H1 (cell line): ENCODE data around the gene ENPP6. TPM values are rescaled to one million over a fixed set of nuclear protein-coding genes. Genes with fewer than 3 reads are reported as not detected.

Experiments used
- CTCF ChIA-PET: fragments of 300-600 bp; sonication (Branson Sonifier 250); formaldehyde crosslinking; loops from one replicate; lab custom pipeline; 2021; ENCODE audit not compliant: partially characterized antibody; lab: Charles Lee
- POLR2A ChIA-PET: fragments of 300-600 bp; sonication (Branson Sonifier 250); formaldehyde crosslinking; loops from one replicate; lab custom pipeline; 2021; ENCODE audit warnings: inconsistent platforms; ENCODE audit not compliant: partially characterized antibody; lab: Charles Lee
- DNase-seq, 2 experiments: peaks; one replicate each; pipeline versions ENCODE4 v3.0.0 to v3.0.0-alpha.2; 2010 to 2022; ENCODE audit warnings: low spot score in 2 of 2, low read depth in 1 of 2, mixed read lengths in 1 of 2
- FAIRE-seq: peaks from 2 replicates; lab custom pipeline; 2011; peaks lifted over from hg19 to GRCh38; lab: Jason Lieb, UNC
- H2AFZ ChIP-seq: 2 replicates; pipeline ENCODE4 v1.8.1; 2012; ENCODE audit warnings: low read length, inconsistent platforms
- H2AK5ac ChIP-seq: 2 replicates; pipeline ENCODE4 v1.6.1; 2013; ENCODE audit warnings: low read depth, low read length
- H2BK120ac ChIP-seq: replicated peaks from 2 replicates; pipeline ENCODE3; 2013; ENCODE audit warnings: low read depth, low read length, inconsistent platforms
- H2BK12ac ChIP-seq: 2 replicates; pipeline ENCODE4 v1.6.1; 2013; ENCODE audit warnings: low read depth, low read length
- H2BK15ac ChIP-seq: 2 replicates; pipeline ENCODE4 v1.6.1; 2013; ENCODE audit warnings: low read length
- H2BK20ac ChIP-seq: 2 replicates; pipeline ENCODE4 v1.6.1; 2013; ENCODE audit warnings: low read length
- H2BK5ac ChIP-seq: 2 replicates; pipeline ENCODE4 v1.6.1; 2013; ENCODE audit warnings: low read depth, low read length
- H3K14ac ChIP-seq: 2 replicates; pipeline ENCODE4 v1.6.1; 2013; ENCODE audit warnings: inconsistent platforms; ENCODE audit not compliant: insufficient read length
- H3K18ac ChIP-seq: 2 replicates; pipeline ENCODE4 v1.6.1; 2013; ENCODE audit warnings: low read length; ENCODE audit errors: extremely low read depth
- H3K23ac ChIP-seq: 2 replicates; pipeline ENCODE4 v1.6.1; 2013; ENCODE audit warnings: inconsistent platforms; ENCODE audit not compliant: insufficient read length
- H3K23me2 ChIP-seq: 2 replicates; pipeline ENCODE4 v1.6.1; 2013; ENCODE audit warnings: low read depth, low read length
- H3K27ac ChIP-seq: 2 replicates; pipeline ENCODE4 v1.6.1; 2011; ENCODE audit warnings: low read depth, low read length, inconsistent platforms
- H3K27me3 ChIP-seq, 4 experiments: replicated peaks in 1 of 4; 1 replicate in 1 of 4; 2 replicates in 3 of 4; pipeline versions ENCODE4 v1.6.1 to v1.8.1; 2011 to 2013; ENCODE audit warnings: low read length in 3 of 4, mild to moderate bottlenecking in 3 of 4, inconsistent platforms in 2 of 4, mixed read lengths in 2 of 4, moderate library complexity in 1 of 4; ENCODE audit not compliant: control insufficient read depth in 3 of 4, insufficient read depth in 3 of 4; ENCODE audit errors: extremely low read depth in 1 of 4
- H3K36me3 ChIP-seq, 4 experiments: 2 replicates each; pipeline versions ENCODE4 v1.6.1 to v1.8.1; 2011 to 2013; ENCODE audit warnings: mild to moderate bottlenecking in 4 of 4, low read length in 3 of 4, moderate library complexity in 2 of 4, control low read depth in 1 of 4, inconsistent platforms in 1 of 4; ENCODE audit not compliant: insufficient read depth in 4 of 4, control insufficient read depth in 2 of 4
- H3K4ac ChIP-seq: replicated peaks from 2 replicates; pipeline ENCODE3; 2013; ENCODE audit warnings: low read length, low read depth, mixed read lengths, inconsistent platforms; ENCODE audit not compliant: insufficient read length
- H3K4me1 ChIP-seq, 4 experiments: replicated peaks in 1 of 4; 1 replicate in 1 of 4; 2 replicates in 3 of 4; pipeline versions ENCODE4 v1.6.1 to v1.8.1; 2011 to 2013; ENCODE audit warnings: low read length in 3 of 4, inconsistent platforms in 2 of 4, mixed read lengths in 1 of 4; ENCODE audit not compliant: insufficient read depth in 4 of 4, control insufficient read depth in 3 of 4
- H3K4me2 ChIP-seq, 2 experiments: 2 replicates each; pipeline versions ENCODE4 v1.6.1 to v1.8.1; 2011 to 2013; ENCODE audit warnings: low read depth in 2 of 2, low read length in 2 of 2, control low read depth in 1 of 2, inconsistent platforms in 1 of 2, mild to moderate bottlenecking in 1 of 2; ENCODE audit not compliant: insufficient read depth in 1 of 2
- H3K4me3 ChIP-seq, 4 experiments: fragments of 200-600, 300-600 bp in 1 of 4; sonication (generic), shearing (Covaris generic), sonication (Bioruptor Twin) in 1 of 4; 2 replicates each; pipeline versions ENCODE4 v1.5.1 to v1.8.1; 2011 to 2016; ENCODE audit warnings: low read length in 4 of 4, low read depth in 3 of 4, control low read depth in 2 of 4, inconsistent platforms in 2 of 4, mild to moderate bottlenecking in 2 of 4, mixed read lengths in 1 of 4, moderate library complexity in 1 of 4; ENCODE audit not compliant: insufficient read depth in 2 of 4; ENCODE audit errors: extremely low read depth in 1 of 4
- H3K56ac ChIP-seq: replicated peaks from 2 replicates; pipeline ENCODE3; 2013; ENCODE audit warnings: low read depth, mild to moderate bottlenecking, mixed read lengths, low read length, inconsistent platforms; ENCODE audit not compliant: insufficient read length
- H3K79me1 ChIP-seq: 2 replicates; pipeline ENCODE4 v1.6.1; 2013; ENCODE audit warnings: low read depth, low read length, control low read depth
- H3K79me2 ChIP-seq, 2 experiments: 2 replicates each; pipeline versions ENCODE4 v1.6.1 to v1.8.1; 2012 to 2013; ENCODE audit warnings: low read length in 2 of 2, mild to moderate bottlenecking in 2 of 2, inconsistent platforms in 1 of 2; ENCODE audit not compliant: insufficient read depth in 2 of 2, control insufficient read depth in 1 of 2
- H3K9ac ChIP-seq, 4 experiments: replicated peaks in 1 of 4; 1 replicate in 1 of 4; 2 replicates in 3 of 4; pipeline versions ENCODE4 v1.6.1 to v1.8.1; 2011 to 2013; ENCODE audit warnings: low read depth in 3 of 4, low read length in 3 of 4, control low read depth in 2 of 4, mild to moderate bottlenecking in 2 of 4, moderate library complexity in 2 of 4, inconsistent platforms in 1 of 4; ENCODE audit errors: extremely low read depth in 1 of 4
- H3K9me3 ChIP-seq, 2 experiments: 2 replicates each; pipeline versions ENCODE4 v1.6.1 to v1.8.1; 2012 to 2013; ENCODE audit warnings: mild to moderate bottlenecking in 2 of 2, moderate library complexity in 2 of 2, control low read depth in 1 of 2, inconsistent platforms in 1 of 2, low read depth in 1 of 2, low read length in 1 of 2, mixed read lengths in 1 of 2; ENCODE audit not compliant: insufficient read depth in 2 of 2
- H4K20me1 ChIP-seq, 2 experiments: replicated peaks in 1 of 2; 2 replicates each; pipeline versions ENCODE3 to v1.8.1; 2011 to 2013; ENCODE audit warnings: inconsistent platforms in 2 of 2, low read length in 2 of 2, mild to moderate bottlenecking in 1 of 2; ENCODE audit not compliant: insufficient read depth in 2 of 2, control insufficient read depth in 1 of 2
- H4K5ac ChIP-seq: 2 replicates; pipeline ENCODE4 v1.6.1; 2013; ENCODE audit warnings: low read length, low read depth, mixed read lengths, inconsistent platforms; ENCODE audit not compliant: insufficient read length
- H4K8ac ChIP-seq: 2 replicates; pipeline ENCODE4 v1.8.0; 2013; ENCODE audit warnings: mild to moderate bottlenecking, moderate library complexity, low read length, inconsistent platforms; ENCODE audit not compliant: insufficient read depth; ENCODE audit errors: extremely low read depth
- H4K91ac ChIP-seq: replicated peaks from 2 replicates; pipeline ENCODE3; 2013; ENCODE audit warnings: low read length, mixed read lengths, inconsistent platforms; ENCODE audit not compliant: insufficient read length
- ASH2L ChIP-seq: fragments of 200-600, 300-600 bp; sonication (generic); IDR thresholded peaks from one replicate; pipeline ENCODE4 v1.7.1; 2017; ENCODE audit warnings: low read length
- BCL11A ChIP-seq, 2 experiments: IDR thresholded peaks; one replicate each; pipeline ENCODE4 v1.6.1; 2011; ENCODE audit warnings: low read depth in 2 of 2, low read length in 2 of 2, mild to moderate bottlenecking in 2 of 2
- FOSL1 ChIP-seq: IDR thresholded peaks from 2 replicates; pipeline ENCODE4 v1.6.1; 2011; ENCODE audit warnings: mild to moderate bottlenecking, low read depth, low read length, moderate library complexity; ENCODE audit not compliant: insufficient read depth
- GTF2F1 ChIP-seq: IDR thresholded peaks from 2 replicates; pipeline ENCODE4 v1.6.1; 2012; ENCODE audit warnings: low read depth, low read length, improper control_type of control experiment, borderline replicate concordance
- HDAC2 ChIP-seq, 2 experiments: fragments of 300-600 bp in 1 of 2; sonication (generic) in 1 of 2; IDR thresholded peaks; 2 replicates each; pipeline ENCODE4 v1.6.1; 2011 to 2012; ENCODE audit warnings: low read depth in 2 of 2, low read length in 2 of 2, mild to moderate bottlenecking in 2 of 2, moderate library complexity in 2 of 2, borderline replicate concordance in 1 of 2, inconsistent platforms in 1 of 2
- JUND ChIP-seq: IDR thresholded peaks from 2 replicates; pipeline ENCODE4 v1.6.1; 2011; ENCODE audit warnings: mild to moderate bottlenecking, improper control_type of control experiment, low read length
- MAX ChIP-seq: IDR thresholded peaks from 2 replicates; pipeline ENCODE4 v1.6.1; 2012; ENCODE audit warnings: inconsistent platforms
- RFX5 ChIP-seq: IDR thresholded peaks from 2 replicates; pipeline ENCODE4 v1.6.1; 2011; ENCODE audit warnings: low read depth, low read length, improper control_type of control experiment, borderline replicate concordance
- SP1 ChIP-seq: IDR thresholded peaks from 2 replicates; pipeline ENCODE4 v1.6.1; 2011; ENCODE audit warnings: low read depth, low read length
- TAF1 ChIP-seq: IDR thresholded peaks from 2 replicates; pipeline ENCODE4 v1.6.1; 2011; ENCODE audit warnings: mild to moderate bottlenecking, low read depth, low read length
- TEAD4 ChIP-seq: IDR thresholded peaks from 2 replicates; pipeline ENCODE4 v1.6.1; 2012; ENCODE audit warnings: low read depth, low read length, inconsistent platforms, mixed read lengths
- WGBS, 2 experiments: shearing (Covaris generic) in 1 of 2; methylation state at CpG; one replicate each; pipeline versions ENCODE4 v1.1.6 to v1.1.7; 2013 to 2015; ENCODE audit warnings: low lambda C conversion rate in 2 of 2, mixed read lengths in 2 of 2, inconsistent platforms in 1 of 2, low coverage in 1 of 2, missing lambda C conversion rate in 1 of 2; ENCODE audit not compliant: insufficient replicate concordance in 2 of 2, insufficient coverage in 1 of 2, insufficient read length in 1 of 2; ENCODE audit errors: extremely low coverage in 1 of 2, missing lambda C conversion rate in 1 of 2; 5-methylcytosine and 5-hydroxymethylcytosine counted together
- polyA plus RNA-seq, 7 experiments: library from polyadenylated mRNA; depleted of rRNA in 3 of 7; stranded (reverse) in 5 of 7; unstranded in 2 of 7; fragments of >200 nt in 5 of 7; fragments of 200-250 nt in 2 of 7; gene quantifications; 1 replicate in 5 of 7; 2 replicates in 1 of 7; 4 replicates in 1 of 7; pipeline versions ENCODE4 v1.2.1 to v1.2.3, GENCODE V29; 2011 to 2013; ENCODE audit warnings: missing spikeins in 2 of 7, mixed read lengths in 2 of 7
- total RNA-seq: library from RNA; stranded (reverse); fragmentation: NEBNext Ultra II Directional; extraction: Animal tissue kit (Norgen Biotek cat#: 25700); gene quantifications from 2 replicates; pipeline ENCODE4 v1.2.1, GENCODE V29; 2021

Gene ENPP6
- total and polyA plus RNA-seq, 2 of the 8 experiments (the other 6 are each of a cell fraction or from before 2014, with no cell fraction given) = 0.11 to 0.20 TPM

- Histone ChIP-seq H3K4ac (no peak overlapping the region), H4K91ac (no peak overlapping the region), H4K5ac (no peak overlapping the region), H3K4me3 (no peak overlapping the region), H3K4me2 (no peak overlapping the region), H2AFZ (no peak overlapping the region), H2BK12ac (no peak overlapping the region), H3K9ac (no peak overlapping the region), H4K20me1 (peaks cover 0 to 2% of the 10 kb centered on the region in 2 experiments), H3K9me3 (no peaks in the 10 kb centered on the region), H4K8ac (no peak overlapping the region), H3K23ac (no peak overlapping the region), H2BK120ac (no peak overlapping the region), H3K27ac (no peak overlapping the region), H2BK15ac (no peak overlapping the region), H3K23me2 (peaks cover 2% of the 10 kb centered on the region; the same call in 1 of the 2 replicates), H3K36me3 (no peaks in the 10 kb centered on the region), H3K18ac (no peak overlapping the region), H3K4me1 (peaks cover 0 to 6% (median under 1%) of the 10 kb centered on the region in 4 experiments; a peak in 4 of 7 replicates), H3K14ac (no peak overlapping the region), H3K56ac (no peak overlapping the region), H2AK5ac (no peak overlapping the region), H3K27me3 (peaks cover 0 to 9% (median 2%) of the 10 kb centered on the region in 4 experiments; a peak in 2 of 7 replicates), H2BK5ac (no peak overlapping the region), H2BK20ac (no peak overlapping the region), H3K79me1 (no peaks in the 10 kb centered on the region), H3K79me2 (no peaks in the 10 kb centered on the region)
- WGBS, 2 experiments = 89% methylated on average over 4 of the region's 4 CpGs; no CpG with 5 or more reads in 1 of the 2 experiments
- TF ChIP-seq GTF2F1 (no peak), RFX5 (no peak), BCL11A (IDR thresholded peaks at IDR 0.05; ENCODE audit: low read depth in 2 of 2, low read length in 2 of 2) (no peak), FOSL1 (no peak), MAX (no peak), SP1 (no peak), TAF1 (no peak), HDAC2 (IDR thresholded peaks at IDR 0.05; ENCODE audit: borderline replicate concordance in 1 of 2, low read depth in 2 of 2, low read length in 2 of 2) (no peak), TEAD4 (no peak), ASH2L (no peak), JUND (no peak)
- ChIA-PET POLR2A (no interaction called here), CTCF (interaction anchor here (0.6 to 11.3 kb wide), 35 partner anchors 8 to 378 kb away, joined by 3 to 151 read pairs (median 6); partner anchors contain the start of gene STOX2)
- FAIRE-seq (no peak), DNase-seq (no peak)
These were observed 118.7 kb downstream of the ENPP6 start for GRCh38 chr4:184099000-184099399.
